Activated gamma-delta T cell treated with Interleukin-2 at 50 U/mL for 16 hours (primary cell): ENCODE results near the gene CYTH2.
"Not testable (repeated sequence)": the region's sequence is repeated elsewhere in the genome, so short reads cannot be mapped to it uniquely, and the experiment has no call there.

Source experiments
- DNase-seq: peaks from one replicate; pipeline ENCODE4 v3.0.0-alpha.2; 2020

The CYTH2 gene

DNA sequence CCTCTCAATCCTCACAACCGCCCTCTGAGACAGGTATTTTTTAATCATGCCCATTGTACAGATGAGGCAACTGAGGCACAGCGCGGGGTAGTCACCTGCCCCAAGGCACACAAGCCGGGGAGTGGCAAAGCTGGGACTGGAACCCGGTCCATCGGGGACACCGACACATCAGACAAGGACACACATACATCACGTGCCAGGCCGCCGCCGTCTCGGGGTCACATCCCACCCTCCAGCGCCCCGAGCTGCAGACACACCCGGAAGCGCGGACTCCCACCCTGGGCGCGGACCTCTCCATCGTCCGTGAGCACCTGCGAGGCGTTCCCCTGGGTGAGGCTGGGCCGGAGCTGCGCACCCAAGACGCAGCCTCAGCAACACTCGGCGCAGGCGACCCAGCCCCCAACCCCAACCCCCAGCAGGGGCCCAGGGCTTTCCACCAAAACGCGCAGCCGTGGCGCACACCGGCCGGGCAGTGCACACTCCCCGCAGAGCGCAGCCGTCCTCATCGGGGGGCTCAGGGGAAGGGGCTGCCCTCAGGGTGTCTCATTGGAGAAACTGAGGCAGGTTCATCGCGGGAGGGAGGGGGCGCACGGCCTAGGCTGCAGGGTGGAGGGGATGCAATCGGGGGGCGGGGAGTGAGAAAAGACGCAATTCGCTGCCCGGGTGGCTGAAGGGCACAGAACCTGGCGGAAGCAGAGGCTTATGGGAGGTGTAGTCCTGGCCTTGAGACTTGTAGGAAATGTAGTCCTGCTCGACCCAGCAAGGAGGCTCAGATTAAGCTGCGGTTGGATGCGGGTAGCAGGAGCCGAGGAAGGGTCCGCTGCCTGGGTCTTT, 44.3 kb downstream of the CYTH2 start:
- DNase-seq: peak; percentile 68

- DNase-seq: no peak
These were observed 44.9 kb downstream of the CYTH2 start for GRCh38 chr19:48514123-48514458.

GRCh38 chr19:48516536-48516935, 47.4 kb downstream of the CYTH2 start:
- no peak for DNase-seq

- DNase-seq: no peak
These were observed 49.0 kb downstream of the CYTH2 start for GRCh38 chr19:48518207-48518606.

GRCh38 chr19:48519426-48519825, 50.3 kb downstream of the CYTH2 start:
- not testable (repeated sequence) for DNase-seq

GRCh38 chr19:48520134-48520533, 51.0 kb downstream of the CYTH2 start:
- DNase-seq: no peak

DNA sequence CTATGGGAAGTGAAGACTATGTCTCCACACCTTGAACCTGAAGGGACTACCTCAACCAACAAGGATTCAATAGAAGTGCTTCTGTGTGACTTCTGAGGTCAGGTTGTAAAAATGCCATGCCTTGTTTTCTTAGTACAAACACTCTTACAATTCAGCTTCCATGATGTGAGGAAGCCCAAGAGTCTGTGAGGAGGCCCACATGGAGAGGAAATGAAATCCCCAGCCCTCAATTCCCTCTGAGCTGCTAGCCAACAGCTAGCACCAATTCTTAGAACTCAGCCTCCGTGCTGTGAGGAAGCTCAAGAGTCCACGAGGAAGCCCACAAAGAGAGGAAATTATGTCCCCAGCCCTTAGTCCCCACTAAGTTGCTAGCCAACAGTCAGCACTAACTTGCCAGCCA, 55.1 kb downstream of the CYTH2 start:
- no peak for DNase-seq

- DNase-seq: no peak
These were observed 55.6 kb downstream of the CYTH2 start for GRCh38 chr19:48524732-48525131.

- no peak for DNase-seq
These were observed 60.0 kb downstream of the CYTH2 start for GRCh38 chr19:48529156-48529555.

DNA sequence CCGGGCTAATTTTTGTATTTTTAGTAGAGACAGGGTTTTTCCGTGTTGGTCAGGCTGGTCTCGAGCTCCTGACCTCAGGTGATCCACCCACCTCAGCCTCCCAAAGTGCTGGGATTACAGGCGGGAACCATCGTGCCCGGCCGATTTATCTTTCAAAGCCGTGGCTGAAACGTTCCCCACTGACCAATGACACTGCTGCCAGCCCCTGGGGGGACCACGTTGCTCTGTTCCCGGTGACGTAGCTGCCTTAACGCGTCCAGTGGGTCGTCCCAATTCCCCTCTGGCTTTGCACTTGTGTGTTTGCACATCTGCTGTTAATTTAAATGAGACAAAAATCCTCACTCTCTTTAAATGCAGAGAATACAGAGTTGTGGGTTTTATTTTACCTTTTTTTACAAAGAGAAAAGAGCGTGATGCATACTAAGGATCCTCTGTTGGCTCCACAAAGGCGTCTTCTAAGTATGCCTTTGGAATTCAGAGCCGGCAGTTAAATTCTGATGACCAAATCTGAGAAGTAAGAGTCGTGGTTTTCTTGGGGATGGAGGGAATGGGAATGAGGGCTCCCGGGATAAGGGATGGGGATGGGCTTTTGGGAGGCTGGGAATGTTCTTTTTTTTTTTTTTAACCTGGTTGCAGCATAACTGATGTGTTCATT, 61.0 kb downstream of the CYTH2 start:
- DNase-seq: no peak

DNA sequence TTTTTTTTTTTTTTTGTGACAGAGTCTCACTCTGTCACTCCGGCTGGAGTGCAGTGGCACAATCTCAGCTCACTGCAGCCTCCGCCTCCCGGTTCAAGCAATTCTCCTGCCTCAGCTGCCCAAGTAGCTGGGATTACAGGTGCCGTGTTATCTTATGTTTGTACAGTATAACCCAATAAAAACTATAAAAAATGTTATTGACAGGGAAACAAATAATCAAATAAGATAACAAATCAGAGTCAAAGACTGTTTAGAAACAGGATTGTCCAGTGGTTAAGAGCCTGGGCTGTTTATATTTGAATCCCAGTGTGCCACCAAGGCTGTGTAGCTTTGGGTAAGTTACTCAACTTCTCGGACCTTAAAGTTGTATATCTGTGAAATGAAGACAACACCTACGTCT, 61.6 kb downstream of the CYTH2 start:
- no peak for DNase-seq
